Mesodermal cell (in vitro differentiated cells): ENCODE measurements around the gene LRMDA.

Experiments used
- H3K27ac ChIP-seq: 2 replicates; pipeline ENCODE4 v1.7.0; 2013; ENCODE audit warnings: mild to moderate bottlenecking, low read depth, low read length, moderate library complexity; ENCODE audit not compliant: severe bottlenecking
- H3K36me3 ChIP-seq: 2 replicates; pipeline ENCODE4 v1.7.1; 2013; ENCODE audit warnings: mild to moderate bottlenecking, low read length, moderate library complexity; ENCODE audit not compliant: control insufficient read depth, insufficient read depth
- H3K4me1 ChIP-seq: one replicate; pipeline ENCODE4 v1.7.1; 2013; ENCODE audit warnings: mild to moderate bottlenecking, low read length; ENCODE audit not compliant: insufficient read depth, control insufficient read depth, poor library complexity, severe bottlenecking
- H3K4me3 ChIP-seq: 2 replicates; pipeline ENCODE4 v1.7.0; 2013; ENCODE audit warnings: low read length, control low read depth, mild to moderate bottlenecking; ENCODE audit not compliant: insufficient read depth, poor library complexity, severe bottlenecking; ENCODE audit errors: extremely low read depth
- H3K9me3 ChIP-seq: 2 replicates; pipeline ENCODE4 v1.7.1; 2013; ENCODE audit warnings: mild to moderate bottlenecking, low read length, moderate library complexity; ENCODE audit not compliant: control insufficient read depth
- WGBS, 2 experiments: methylation state at CpG; one replicate each; pipeline ENCODE4 v1.1.5; 2013; ENCODE audit warnings: missing lambda C conversion rate in 2 of 2; ENCODE audit not compliant: insufficient coverage in 2 of 2; 5-methylcytosine and 5-hydroxymethylcytosine counted together

Gene LRMDA

GRCh38 chr10:76126607-76127527 lies 695.4 kb downstream of the LRMDA start:
- WGBS, 2 experiments = 93 to 97% methylated on average over 5 of the region's 5 CpGs
- no peaks in the 10 kb centered on the region for H3K36me3 ChIP-seq
- no peaks in the 10 kb centered on the region for H3K9me3 ChIP-seq
- no peak overlapping the region for H3K4me3 ChIP-seq
- H3K4me1 ChIP-seq = no peaks in the 10 kb centered on the region
- H3K27ac ChIP-seq = no peak overlapping the region

GRCh38 chr10:76127984-76128589 lies 696.7 kb downstream of the LRMDA start:
- no peak overlapping the region for H3K27ac ChIP-seq
- no peaks in the 10 kb centered on the region for H3K36me3 ChIP-seq
- H3K4me1 ChIP-seq = no peaks in the 10 kb centered on the region
- no peak overlapping the region for H3K4me3 ChIP-seq
- no peaks in the 10 kb centered on the region for H3K9me3 ChIP-seq
- WGBS, 2 experiments = 90 to 92% methylated on average over 4 to 6 of the region's 6 CpGs

- Histone ChIP-seq H3K27ac (no peak overlapping the region), H3K4me1 (no peaks in the 10 kb centered on the region), H3K36me3 (no peaks in the 10 kb centered on the region), H3K4me3 (no peak overlapping the region), H3K9me3 (no peaks in the 10 kb centered on the region)
- WGBS, 2 experiments = 100% methylated on average over 2 of the region's 2 CpGs
Observed at GRCh38 chr10:76129213-76129612, 697.8 kb downstream of the LRMDA start.

- no peaks in the 10 kb centered on the region for H3K4me1 ChIP-seq
- H3K9me3 ChIP-seq = no peaks in the 10 kb centered on the region
- H3K4me3 ChIP-seq = no peak overlapping the region
- H3K27ac ChIP-seq = no peak overlapping the region
- WGBS, 2 experiments = 67 to 92% methylated on average over 4 to 7 of the region's 7 CpGs
- no peaks in the 10 kb centered on the region for H3K36me3 ChIP-seq
Observed at GRCh38 chr10:76130892-76131291, 699.5 kb downstream of the LRMDA start.

GRCh38 chr10:76133597-76134255 lies 702.3 kb downstream of the LRMDA start:
- H3K9me3 ChIP-seq = no peaks in the 10 kb centered on the region
- H3K36me3 ChIP-seq = no peaks in the 10 kb centered on the region
- WGBS, 2 experiments = 71 to 84% methylated on average over 4 to 6 of the region's 11 CpGs
- peak overlapping the region; percentile 52 for H3K27ac ChIP-seq
- H3K4me3 ChIP-seq = no peak overlapping the region
- H3K4me1 ChIP-seq = no peaks in the 10 kb centered on the region

GRCh38 chr10:76136961-76137360 lies 705.5 kb downstream of the LRMDA start:
- WGBS, 2 experiments = 88 to 90% methylated on average over 3 to 4 of the region's 4 CpGs
- no peak overlapping the region for H3K27ac ChIP-seq

GRCh38 chr10:76138286-76138685 lies 706.9 kb downstream of the LRMDA start:
- H3K27ac ChIP-seq = no peak overlapping the region
- WGBS, 2 experiments = 100% methylated on average over 1 of the region's 2 CpGs; no CpG with 5 or more reads in 1 of the 2 experiments
- no peaks in the 10 kb centered on the region for H3K36me3 ChIP-seq
- H3K4me1 ChIP-seq = no peaks in the 10 kb centered on the region
- no peaks in the 10 kb centered on the region for H3K9me3 ChIP-seq
- no peak overlapping the region for H3K4me3 ChIP-seq

More at GRCh38 chr10:76136961-76137360, 705.5 kb downstream of the LRMDA start:
- Histone ChIP-seq H3K36me3 (no peaks in the 10 kb centered on the region), H3K4me1 (no peaks in the 10 kb centered on the region), H3K4me3 (no peak overlapping the region), H3K9me3 (no peaks in the 10 kb centered on the region)

GRCh38 chr10:76138906-76139305 lies 707.5 kb downstream of the LRMDA start:
- 100% methylated on average over 1 of the region's 3 CpGs; no CpG with 5 or more reads in 1 of the 2 experiments for WGBS, 2 experiments
- H3K9me3 ChIP-seq = no peaks in the 10 kb centered on the region
- H3K4me3 ChIP-seq = no peak overlapping the region
- no peak overlapping the region for H3K27ac ChIP-seq
- H3K4me1 ChIP-seq = no peaks in the 10 kb centered on the region
- H3K36me3 ChIP-seq = no peaks in the 10 kb centered on the region

- 80 to 96% methylated on average over 1 to 3 of the region's 5 CpGs for WGBS, 2 experiments
Observed at GRCh38 chr10:76139431-76139830, 708.0 kb downstream of the LRMDA start.

GRCh38 chr10:76141376-76141775 lies 710.0 kb downstream of the LRMDA start:
- Histone ChIP-seq H3K4me1 (no peaks in the 10 kb centered on the region), H3K4me3 (no peak overlapping the region), H3K9me3 (no peaks in the 10 kb centered on the region), H3K27ac (no peak overlapping the region), H3K36me3 (no peaks in the 10 kb centered on the region)
- WGBS, 2 experiments = 86 to 100% methylated on average over 1 to 2 of the region's 3 CpGs

More at GRCh38 chr10:76139431-76139830, 708.0 kb downstream of the LRMDA start:
- H3K4me1 ChIP-seq = no peaks in the 10 kb centered on the region
- no peak overlapping the region for H3K27ac ChIP-seq
- H3K36me3 ChIP-seq = no peaks in the 10 kb centered on the region
- no peaks in the 10 kb centered on the region for H3K9me3 ChIP-seq
- H3K4me3 ChIP-seq = no peak overlapping the region
